ENCODE data around the gene HBG2. TPM values are rescaled to one million over a fixed set of nuclear protein-coding genes. Genes with fewer than 3 reads are reported as not detected.

HBG2 gene
- total and polyA plus RNA-seq, 2 experiments from 2014 or later = not detected

GRCh38 chr11:5285703-5286340, 31.2 kb upstream of the HBG2 start:
- Histone ChIP-seq H3K9me3 (ENCODE audit: low read depth) (no peaks in the 10 kb centered on the region), H3K4me1 (ENCODE audit: insufficient read depth) (peaks cover 34% of the 10 kb centered on the region), H3K9ac (no peak overlapping the region), H3K4me2 (ENCODE audit: unreplicated experiment) (no peak overlapping the region), H3K36me3 (ENCODE audit: low read depth) (no peaks in the 10 kb centered on the region), H4K20me1 (ENCODE audit: insufficient read depth) (no peaks in the 10 kb centered on the region), H2AFZ (no peak overlapping the region), H3K79me2 (ENCODE audit: insufficient read depth) (no peaks in the 10 kb centered on the region), H3K27ac (no peak overlapping the region), H3K27me3 (replicated peaks; ENCODE audit: insufficient read depth) (no peaks in the 10 kb centered on the region), H3K9me2 (ENCODE audit: insufficient read depth) (no peaks in the 10 kb centered on the region), H3F3A (ENCODE audit: insufficient read depth) (peaks cover 32% of the 10 kb centered on the region), H3K4me3 (no peak overlapping the region)
- DNase-seq = no peak
- TF ChIP-seq EZH2phosphoT487 (IDR thresholded peaks at IDR 0.05; ENCODE audit: insufficient read depth, low read depth) (no peak), EZH2 (IDR thresholded peaks at IDR 0.05; ENCODE audit: insufficient read depth, poor library complexity, severe bottlenecking) (no peak)
- WGBS, 2 experiments (ENCODE audit: low coverage in 1 of 2, low lambda C conversion rate in 2 of 2, missing lambda C conversion rate in 2 of 2) = 85 to 89% methylated on average over 4 of the region's 4 CpGs
- in situ Hi-C loops (cut with MboI) = no loop called here

GRCh38 chr11:5284637-5285036, 30.1 kb upstream of the HBG2 start:
- 92 to 98% methylated on average over 2 of the region's 2 CpGs for whole genome bisulfite sequencing, 2 experiments (ENCODE audit: low coverage in 1 of 2, low lambda C conversion rate in 2 of 2, missing lambda C conversion rate in 2 of 2)
- TF ChIP-seq EZH2phosphoT487 (IDR thresholded peaks at IDR 0.05; ENCODE audit: insufficient read depth, low read depth) = no peak
- no peak for TF ChIP-seq EZH2 (IDR thresholded peaks at IDR 0.05; ENCODE audit: insufficient read depth, poor library complexity, severe bottlenecking)

GRCh38 chr11:5283882-5284281, 29.3 kb upstream of the HBG2 start:
- Histone ChIP-seq H3K79me2 (ENCODE audit: insufficient read depth) (no peaks in the 10 kb centered on the region), H2AFZ (no peak overlapping the region), H3K4me1 (ENCODE audit: insufficient read depth) (peaks cover 26% of the 10 kb centered on the region), H3F3A (ENCODE audit: insufficient read depth) (peaks cover 22% of the 10 kb centered on the region), H3K27ac (no peak overlapping the region), H3K9me3 (ENCODE audit: low read depth) (no peaks in the 10 kb centered on the region), H3K9me2 (ENCODE audit: insufficient read depth) (no peaks in the 10 kb centered on the region), H3K27me3 (replicated peaks; ENCODE audit: insufficient read depth) (no peaks in the 10 kb centered on the region), H3K36me3 (ENCODE audit: low read depth) (no peaks in the 10 kb centered on the region), H4K20me1 (ENCODE audit: insufficient read depth) (no peaks in the 10 kb centered on the region), H3K4me2 (ENCODE audit: unreplicated experiment) (no peak overlapping the region), H3K9ac (no peak overlapping the region), H3K4me3 (no peak overlapping the region)
- DNase-seq = no peak
- no peak for TF ChIP-seq EZH2 (IDR thresholded peaks at IDR 0.05; ENCODE audit: insufficient read depth, poor library complexity, severe bottlenecking)
- no peak for TF ChIP-seq EZH2phosphoT487 (IDR thresholded peaks at IDR 0.05; ENCODE audit: insufficient read depth, low read depth)
- WGBS, 2 experiments (ENCODE audit: low coverage in 1 of 2, low lambda C conversion rate in 2 of 2, missing lambda C conversion rate in 2 of 2) = 56 to 61% methylated on average over 1 of the region's 1 CpG
- in situ Hi-C loops (cut with MboI) = no loop called here

More at GRCh38 chr11:5284637-5285036, 30.1 kb upstream of the HBG2 start:
- H3K36me3 ChIP-seq (ENCODE audit: low read depth) = no peaks in the 10 kb centered on the region
- in situ Hi-C loops (cut with MboI) = no loop called here
- no peaks in the 10 kb centered on the region for H3K9me2 ChIP-seq (ENCODE audit: insufficient read depth)
- H3F3A ChIP-seq (ENCODE audit: insufficient read depth) = peaks cover 29% of the 10 kb centered on the region
- no peaks in the 10 kb centered on the region for H3K27me3 ChIP-seq (replicated peaks; ENCODE audit: insufficient read depth)
- no peak overlapping the region for H3K9ac ChIP-seq
- no peak overlapping the region for H3K27ac ChIP-seq
- no peaks in the 10 kb centered on the region for H3K79me2 ChIP-seq (ENCODE audit: insufficient read depth)
- H3K4me2 ChIP-seq (ENCODE audit: unreplicated experiment) = no peak overlapping the region
- H2AFZ ChIP-seq = no peak overlapping the region
- DNase-seq = no peak
- no peak overlapping the region for H3K4me3 ChIP-seq
- no peaks in the 10 kb centered on the region for H3K9me3 ChIP-seq (ENCODE audit: low read depth)
- H3K4me1 ChIP-seq (ENCODE audit: insufficient read depth) = peaks cover 33% of the 10 kb centered on the region
- no peaks in the 10 kb centered on the region for H4K20me1 ChIP-seq (ENCODE audit: insufficient read depth)

- Histone ChIP-seq H3K9me3 (ENCODE audit: low read depth) (no peaks in the 10 kb centered on the region), H2AFZ (no peak overlapping the region), H3K4me1 (ENCODE audit: insufficient read depth) (peaks cover 18% of the 10 kb centered on the region), H3K9me2 (ENCODE audit: insufficient read depth) (no peaks in the 10 kb centered on the region), H3K4me3 (no peak overlapping the region), H3K27ac (no peak overlapping the region), H4K20me1 (ENCODE audit: insufficient read depth) (no peaks in the 10 kb centered on the region), H3K4me2 (ENCODE audit: unreplicated experiment) (no peak overlapping the region), H3F3A (ENCODE audit: insufficient read depth) (peaks cover 14% of the 10 kb centered on the region; the same call in 1 of the 2 replicates), H3K27me3 (replicated peaks; ENCODE audit: insufficient read depth) (no peaks in the 10 kb centered on the region), H3K79me2 (ENCODE audit: insufficient read depth) (no peaks in the 10 kb centered on the region), H3K9ac (no peak overlapping the region), H3K36me3 (ENCODE audit: low read depth) (no peaks in the 10 kb centered on the region)
- in situ Hi-C loops (cut with MboI) = no loop called here
- DNase-seq = no peak
- no peak for TF ChIP-seq EZH2phosphoT487 (IDR thresholded peaks at IDR 0.05; ENCODE audit: insufficient read depth, low read depth)
- TF ChIP-seq EZH2 (IDR thresholded peaks at IDR 0.05; ENCODE audit: insufficient read depth, poor library complexity, severe bottlenecking) = no peak
- WGBS, 2 experiments (ENCODE audit: low coverage in 1 of 2, low lambda C conversion rate in 2 of 2, missing lambda C conversion rate in 2 of 2) = 91 to 93% methylated on average over 3 of the region's 3 CpGs
Measured at GRCh38 chr11:5283086-5283485, 28.5 kb upstream of the HBG2 start.

Measured in GM23248 (cell line).